Measurements from ENCODE around the gene LAMA3. TPM values are rescaled to one million over a fixed set of nuclear protein-coding genes. Genes with fewer than 3 reads are reported as not detected.

LAMA3 gene
- total RNA-seq, 4 donors from 2014 or later = 14.9 to 81.4 (median 69.3) TPM

DNA sequence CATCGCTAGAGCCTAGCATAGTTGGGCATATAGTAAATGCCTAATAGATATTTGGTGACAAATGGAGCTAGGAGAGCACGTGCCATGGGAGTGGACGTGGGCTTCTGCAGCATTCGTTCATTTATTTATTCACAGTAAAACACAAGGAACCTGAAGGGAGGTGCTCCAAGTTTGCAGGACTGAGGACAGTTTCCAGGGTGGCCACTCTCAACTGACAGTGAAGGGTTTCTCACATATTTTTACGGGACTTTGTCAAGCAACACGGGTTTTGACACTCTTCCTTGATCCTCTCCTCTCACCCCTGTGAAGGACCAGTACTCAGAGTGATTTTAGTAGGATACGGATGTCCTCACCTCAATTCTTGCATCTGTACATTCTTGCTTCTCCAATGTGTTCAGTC, 190.3 kb downstream of the LAMA3 start:
- no peaks in the 10 kb centered on the region for H3K27me3 ChIP-seq
- peaks cover 0 to 14% (median 0%) of the 10 kb centered on the region in 3 donors for H3K36me3 ChIP-seq
- no peak overlapping the region for H3K4me3 ChIP-seq
- H3K4me1 ChIP-seq = peaks cover 0 to 5% (median 0%) of the 10 kb centered on the region in 4 donors
- H3K9me3 ChIP-seq = no peaks in the 10 kb centered on the region
- TF ChIP-seq, protein P1, sequence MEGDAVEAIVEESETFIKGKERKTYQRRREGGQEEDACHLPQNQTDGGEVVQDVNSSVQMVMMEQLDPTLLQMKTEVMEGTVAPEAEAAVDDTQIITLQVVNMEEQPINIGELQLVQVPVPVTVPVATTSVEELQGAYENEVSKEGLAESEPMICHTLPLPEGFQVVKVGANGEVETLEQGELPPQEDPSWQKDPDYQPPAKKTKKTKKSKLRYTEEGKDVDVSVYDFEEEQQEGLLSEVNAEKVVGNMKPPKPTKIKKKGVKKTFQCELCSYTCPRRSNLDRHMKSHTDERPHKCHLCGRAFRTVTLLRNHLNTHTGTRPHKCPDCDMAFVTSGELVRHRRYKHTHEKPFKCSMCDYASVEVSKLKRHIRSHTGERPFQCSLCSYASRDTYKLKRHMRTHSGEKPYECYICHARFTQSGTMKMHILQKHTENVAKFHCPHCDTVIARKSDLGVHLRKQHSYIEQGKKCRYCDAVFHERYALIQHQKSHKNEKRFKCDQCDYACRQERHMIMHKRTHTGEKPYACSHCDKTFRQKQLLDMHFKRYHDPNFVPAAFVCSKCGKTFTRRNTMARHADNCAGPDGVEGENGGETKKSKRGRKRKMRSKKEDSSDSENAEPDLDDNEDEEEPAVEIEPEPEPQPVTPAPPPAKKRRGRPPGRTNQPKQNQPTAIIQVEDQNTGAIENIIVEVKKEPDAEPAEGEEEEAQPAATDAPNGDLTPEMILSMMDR (IDR thresholded peaks at IDR 0.05) = no peak
- TF ChIP-seq POLR2A (IDR thresholded peaks at IDR 0.05) = no peak
- H3K27ac ChIP-seq = no peak overlapping the region
- no peak for DNase-seq

DNA sequence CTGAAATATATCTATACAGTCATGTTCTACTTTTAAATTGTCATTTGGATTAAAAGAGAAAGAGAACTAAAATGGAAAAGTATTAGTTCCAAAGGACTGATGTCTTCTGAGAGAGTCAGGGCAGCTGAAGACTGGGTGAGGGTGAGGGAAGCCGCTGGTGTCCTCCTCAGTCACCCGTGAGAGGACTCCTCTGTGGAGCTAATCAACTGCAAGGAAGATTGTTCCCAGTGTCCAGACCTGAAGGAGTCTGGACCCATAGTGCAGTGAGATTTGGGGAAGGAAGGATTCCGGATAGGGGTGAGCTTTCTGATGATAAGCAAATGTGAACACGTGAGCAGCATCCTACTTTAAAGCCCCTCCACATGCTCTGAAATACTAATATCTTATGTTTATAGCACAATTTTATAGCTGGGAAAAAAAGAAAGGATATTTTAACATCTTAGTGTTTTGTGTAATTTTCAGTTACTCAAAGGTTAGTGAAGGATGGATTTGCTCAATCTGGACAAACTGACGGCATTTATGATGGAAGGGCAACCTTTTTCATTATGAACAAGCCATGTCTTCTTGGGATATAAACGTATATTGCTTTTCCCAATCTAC, 190.8 kb downstream of the LAMA3 start:
- H3K4me1 ChIP-seq = peaks cover 0 to 10% (median 2%) of the 10 kb centered on the region in 4 donors
- H3K27me3 ChIP-seq = no peaks in the 10 kb centered on the region
- H3K27ac ChIP-seq = no peak overlapping the region
- no peaks in the 10 kb centered on the region for H3K9me3 ChIP-seq
- no peak for DNase-seq
- TF ChIP-seq POLR2A (IDR thresholded peaks at IDR 0.05) = no peak
- TF ChIP-seq, protein P1 (IDR thresholded peaks at IDR 0.05) = no peak
- H3K36me3 ChIP-seq = peaks cover 0 to 14% (median 0%) of the 10 kb centered on the region in 3 donors
- no peak overlapping the region for H3K4me3 ChIP-seq

DNA sequence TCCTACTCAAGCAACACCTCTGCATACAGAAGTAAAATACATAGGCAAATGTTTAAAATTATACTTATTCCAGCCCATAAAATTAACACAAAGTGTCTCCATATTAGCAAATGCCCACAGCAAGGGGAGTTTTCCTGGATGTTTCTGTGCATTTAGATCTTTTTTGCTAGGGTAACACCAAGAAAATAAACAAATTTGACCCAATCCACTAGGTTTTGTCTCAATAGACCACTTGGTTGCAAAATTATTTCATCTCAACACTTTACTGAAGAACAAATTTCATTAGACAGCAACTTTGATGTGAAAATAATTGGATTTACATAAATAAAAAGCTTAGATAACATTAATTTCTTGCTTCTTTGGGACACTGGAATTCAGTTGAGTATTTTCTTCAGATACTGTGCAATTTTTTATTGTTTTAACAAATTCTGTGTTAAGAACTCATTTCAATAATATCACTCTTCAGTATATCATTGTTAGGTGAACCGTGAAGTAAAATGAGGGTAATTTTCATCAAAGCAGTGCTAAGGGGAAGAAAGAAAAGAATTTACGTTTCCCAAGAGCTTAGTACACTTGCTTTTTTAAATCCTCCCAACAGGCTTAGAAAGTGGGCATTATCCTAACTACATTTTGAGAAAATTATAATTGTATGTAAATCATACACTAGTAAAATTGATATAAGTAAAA, 191.8 kb downstream of the LAMA3 start:
- Histone ChIP-seq H3K4me3 (no peak overlapping the region), H3K9me3 (no peaks in the 10 kb centered on the region), H3K27ac (no peak overlapping the region), H3K27me3 (no peaks in the 10 kb centered on the region), H3K4me1 (peaks cover 0 to 18% (median 4%) of the 10 kb centered on the region in 4 donors), H3K36me3 (peaks cover 0 to 5% (median 0%) of the 10 kb centered on the region in 3 donors)
- TF ChIP-seq, protein P1 (IDR thresholded peaks at IDR 0.05) = no peak
- TF ChIP-seq POLR2A (IDR thresholded peaks at IDR 0.05) = no peak
- no peak for DNase-seq

DNA sequence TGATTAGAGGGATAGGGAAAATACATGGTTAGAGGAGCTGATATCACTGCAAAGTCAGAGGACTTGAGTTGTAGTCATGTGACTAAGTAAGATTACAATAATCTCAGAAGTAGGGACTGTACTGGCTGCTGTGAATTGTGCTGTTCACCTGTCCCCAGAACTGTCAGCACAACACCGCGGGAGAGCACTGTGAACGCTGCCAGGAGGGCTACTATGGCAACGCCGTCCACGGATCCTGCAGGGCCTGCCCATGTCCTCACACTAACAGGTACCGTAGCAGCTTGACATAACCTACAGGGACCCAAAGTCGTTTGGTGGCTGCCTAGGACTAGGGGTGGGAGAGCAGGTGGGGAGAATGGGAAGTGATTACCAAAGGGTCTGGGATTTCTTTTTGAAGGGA, 192.5 kb downstream of the LAMA3 start:
- Histone ChIP-seq H3K27me3 (no peaks in the 10 kb centered on the region), H3K4me3 (no peak overlapping the region), H3K9me3 (no peaks in the 10 kb centered on the region), H3K36me3 (peaks cover 0 to under 1% (median 0%) of the 10 kb centered on the region in 3 donors), H3K27ac (no peak overlapping the region), H3K4me1 (peaks cover 0 to 21% (median 4%) of the 10 kb centered on the region in 4 donors)
- TF ChIP-seq, protein P1 (IDR thresholded peaks at IDR 0.05) = no peak
- TF ChIP-seq POLR2A (IDR thresholded peaks at IDR 0.05) = no peak
- no peak for DNase-seq

DNA sequence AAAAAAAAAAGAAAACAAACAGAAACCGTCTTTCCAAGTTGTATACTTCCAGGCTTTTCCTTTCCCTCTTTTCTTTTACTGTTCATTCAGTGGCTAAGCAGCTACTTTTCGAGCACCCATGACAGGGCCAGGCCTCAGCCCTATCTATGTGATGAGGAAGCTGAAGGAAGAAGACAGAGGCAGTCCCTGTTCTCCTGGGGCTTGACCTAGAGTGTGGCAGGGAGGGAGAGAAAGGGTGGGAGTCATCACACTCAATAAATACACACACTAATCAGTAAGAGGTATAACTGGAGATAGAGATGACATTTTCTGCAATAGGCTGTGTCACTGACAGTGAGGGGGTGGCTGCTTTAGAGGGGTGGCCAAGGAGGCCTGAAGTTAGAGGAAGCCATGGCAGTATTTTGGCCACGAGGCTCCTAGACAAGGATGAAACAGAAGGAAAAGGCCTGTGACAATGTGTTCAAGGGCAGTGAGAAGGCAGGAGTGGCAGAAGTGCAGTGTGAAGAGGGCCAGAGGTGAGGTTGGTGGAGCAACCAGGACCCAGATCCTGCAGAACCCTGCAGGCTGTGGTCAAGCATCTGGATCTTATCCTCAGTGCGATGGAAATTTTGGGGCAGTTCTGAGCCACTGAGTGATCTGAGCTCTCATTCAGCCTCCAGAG, 193.5 kb downstream of the LAMA3 start:
- Histone ChIP-seq H3K27me3 (no peaks in the 10 kb centered on the region), H3K27ac (peak overlapping the region in 1 of 4 donors; percentile 9), H3K9me3 (no peaks in the 10 kb centered on the region), H3K4me1 (peaks cover 0 to 21% (median 4%) of the 10 kb centered on the region in 4 donors), H3K36me3 (no peaks in the 10 kb centered on the region), H3K4me3 (no peak overlapping the region)
- no peak for DNase-seq
- TF ChIP-seq, protein P1 (IDR thresholded peaks at IDR 0.05) = no peak
- TF ChIP-seq POLR2A (IDR thresholded peaks at IDR 0.05) = no peak

Measured in Peyer's patch (tissue), 4 donors.